GM23338 (cell line): ENCODE results near the gene LRRC28. TPM values are rescaled to one million over a fixed set of nuclear protein-coding genes. Genes with fewer than 3 reads are reported as not detected.

Experiments used
- polyA plus RNA-seq: library from polyadenylated mRNA; unstranded; fragments of >200 nt; fragmentation: Nextera tagmentation; extraction: Ambion mirVana; gene quantifications from 2 replicates; pipeline ENCODE4 v1.2.1, GENCODE V29; 2016
- total RNA-seq: library from RNA; depleted of rRNA; stranded (reverse); fragments of >200 nt; shearing (Covaris generic); gene quantifications from 2 replicates; pipeline ENCODE4 v1.2.3, GENCODE V29; 2014; rRNA removed

LRRC28 gene
- total and polyA plus RNA-seq, 2 experiments from 2014 or later, result 12.9 to 28.4 TPM

Other genes with a start within 250 kb of the LRRC28 start
- not detected in 2 replicates for gene PGPEP1L, start 243.7 kb upstream of the LRRC28 start, total RNA-seq
- not detected in 2 replicates for gene PGPEP1L, start 243.7 kb upstream of the LRRC28 start, polyA plus RNA-seq
- 2.9 and 3.5 TPM in 2 replicates for gene SYNM, start 146.4 kb upstream of the LRRC28 start, total RNA-seq
- gene SYNM, start 146.4 kb upstream of the LRRC28 start, polyA plus RNA-seq, result 0.73 and 0.74 TPM in 2 replicates
- gene TTC23, start 1.9 kb upstream of the LRRC28 start, total RNA-seq, result 17.0 and 25.2 TPM in 2 replicates
- 6.3 and 6.6 TPM in 2 replicates for gene TTC23, start 1.9 kb upstream of the LRRC28 start, polyA plus RNA-seq